ENCODE measurements around the gene DPEP3. TPM values are rescaled to one million over a fixed set of nuclear protein-coding genes. Genes with fewer than 3 reads are reported as not detected.
"Not testable (repeated sequence)": the region's sequence is repeated elsewhere in the genome, so short reads cannot be mapped to it uniquely, and the experiment has no call there.

DPEP3 gene
- polyA plus RNA-seq, 1 donor (not counting 4 experiments of a cell fraction or from before 2014, with no cell fraction given): not detected

DNA sequence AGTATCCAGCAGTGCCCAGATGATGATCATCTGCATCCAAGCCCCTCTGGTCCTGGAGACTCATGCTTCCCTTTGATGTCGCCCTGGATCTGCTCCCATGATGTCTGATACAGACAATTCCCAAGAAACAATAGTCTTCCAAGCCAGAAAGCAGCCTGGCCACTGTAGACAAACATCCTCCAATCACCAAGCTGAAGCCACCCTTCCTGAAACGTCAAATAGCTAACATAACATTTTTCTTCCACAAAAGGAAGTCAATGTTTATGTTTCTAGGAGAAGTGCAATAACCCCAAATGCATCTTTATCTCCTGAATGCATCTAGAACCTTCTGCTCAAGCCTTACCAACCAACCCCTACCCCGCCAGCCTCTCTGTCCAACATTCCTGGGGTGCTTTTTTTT is 20.2 kb upstream of the DPEP3 start:
- no peaks in the 10 kb centered on the region for H3K9me3 ChIP-seq (ENCODE audit: control insufficient read depth, low read depth, low read length)
- no peaks in the 10 kb centered on the region for H3K9me1 ChIP-seq (ENCODE audit: control insufficient read depth, extremely low read depth, insufficient read depth, low read length)
- H4K20me1 ChIP-seq (ENCODE audit: control insufficient read depth, extremely low read depth, insufficient read depth, low read length): no peaks in the 10 kb centered on the region
- FAIRE-seq: no peak
- H3K4me3 ChIP-seq (ENCODE audit: control insufficient read depth in 2 of 3, extremely low read depth in 1 of 3, insufficient read depth in 2 of 3, low read depth in 1 of 3, low read length in 3 of 3): no peak overlapping the region
- TF ChIP-seq CTCF (optimal IDR thresholded peaks at IDR 0.05 in 1 of 3, IDR thresholded peaks at IDR 0.05 in 1 of 3, conservative IDR thresholded peaks at IDR 0.05 in 1 of 3; ENCODE audit: extremely low read depth in 1 of 3, insufficient read depth in 2 of 3, low read length in 3 of 3): no peak
- no peak for TF ChIP-seq EZH2 (IDR thresholded peaks at IDR 0.05; ENCODE audit: low read length)
- no peaks in the 10 kb centered on the region for H3K27me3 ChIP-seq (ENCODE audit: control insufficient read depth, extremely low read depth, insufficient read depth, low read length)
- H3K9ac ChIP-seq (ENCODE audit: control insufficient read depth, extremely low read depth, insufficient read depth, low read length): no peak overlapping the region
- no peak for DNase-seq (ENCODE audit: low read depth, low spot score)
- dilution Hi-C loops (cut with MboI; ENCODE audit: extremely low pct_ligation_motif_present, low sequenced_read_pairs): no loop called here
- no peaks in the 10 kb centered on the region for H3K79me2 ChIP-seq (ENCODE audit: control insufficient read depth, insufficient read depth, low read length)
- no peak overlapping the region for H3K27ac ChIP-seq (ENCODE audit: control insufficient read depth, insufficient read depth, low read length)
- H3K36me3 ChIP-seq (ENCODE audit: control insufficient read depth in 2 of 2, extremely low read depth in 1 of 2, insufficient read depth in 2 of 2, low read length in 2 of 2): no peaks in the 10 kb centered on the region
- peaks cover 9% of the 10 kb centered on the region for H3K4me1 ChIP-seq (ENCODE audit: control insufficient read depth, extremely low read depth, insufficient read depth, low read length)
- no peak overlapping the region for H3K4me2 ChIP-seq (ENCODE audit: control insufficient read depth, extremely low read depth, insufficient read depth, low read depth, low read length)
- no peak overlapping the region for H2AFZ ChIP-seq (ENCODE audit: control insufficient read depth, low read length)

DNA sequence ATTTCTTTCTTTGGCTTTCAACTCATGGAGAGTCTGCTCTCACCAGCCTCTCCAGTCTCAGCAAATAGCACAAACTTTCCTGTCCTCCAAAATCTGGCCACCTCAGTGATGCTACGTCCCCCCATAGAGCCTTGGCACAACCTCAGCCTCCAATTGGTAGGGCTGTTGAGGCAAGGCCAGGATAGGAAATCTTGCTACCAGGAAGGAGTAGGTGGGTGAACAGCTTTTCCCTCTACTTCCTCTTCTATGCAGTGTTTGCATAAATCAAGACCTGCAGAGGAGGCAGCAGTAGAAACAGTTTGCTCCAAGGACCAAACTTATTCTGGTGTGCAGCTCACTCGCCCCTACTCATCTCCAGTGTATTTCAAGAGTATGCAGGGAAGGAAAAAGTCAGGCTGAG is 19.7 kb upstream of the DPEP3 start:
- Histone ChIP-seq H3K9me3 (ENCODE audit: control insufficient read depth, low read depth, low read length) (no peaks in the 10 kb centered on the region), H3K4me1 (ENCODE audit: control insufficient read depth, extremely low read depth, insufficient read depth, low read length) (peaks cover 7% of the 10 kb centered on the region), H3K9ac (ENCODE audit: control insufficient read depth, extremely low read depth, insufficient read depth, low read length) (no peak overlapping the region), H3K27me3 (ENCODE audit: control insufficient read depth, extremely low read depth, insufficient read depth, low read length) (no peaks in the 10 kb centered on the region), H2AFZ (ENCODE audit: control insufficient read depth, low read length) (no peak overlapping the region), H3K4me2 (ENCODE audit: control insufficient read depth, extremely low read depth, insufficient read depth, low read depth, low read length) (no peak overlapping the region), H3K79me2 (ENCODE audit: control insufficient read depth, insufficient read depth, low read length) (no peaks in the 10 kb centered on the region), H3K36me3 (ENCODE audit: control insufficient read depth in 2 of 2, extremely low read depth in 1 of 2, insufficient read depth in 2 of 2, low read length in 2 of 2) (no peaks in the 10 kb centered on the region), H3K9me1 (ENCODE audit: control insufficient read depth, extremely low read depth, insufficient read depth, low read length) (no peaks in the 10 kb centered on the region), H3K27ac (ENCODE audit: control insufficient read depth, insufficient read depth, low read length) (no peak overlapping the region), H4K20me1 (ENCODE audit: control insufficient read depth, extremely low read depth, insufficient read depth, low read length) (no peaks in the 10 kb centered on the region), H3K4me3 (ENCODE audit: control insufficient read depth in 2 of 3, extremely low read depth in 1 of 3, insufficient read depth in 2 of 3, low read depth in 1 of 3, low read length in 3 of 3) (no peak overlapping the region)
- dilution Hi-C loops (cut with MboI; ENCODE audit: extremely low pct_ligation_motif_present, low sequenced_read_pairs): no loop called here
- TF ChIP-seq CTCF (optimal IDR thresholded peaks at IDR 0.05 in 1 of 3, IDR thresholded peaks at IDR 0.05 in 1 of 3, conservative IDR thresholded peaks at IDR 0.05 in 1 of 3; ENCODE audit: extremely low read depth in 1 of 3, insufficient read depth in 2 of 3, low read length in 3 of 3): no peak
- TF ChIP-seq EZH2 (IDR thresholded peaks at IDR 0.05; ENCODE audit: low read length): no peak
- no peak for DNase-seq (ENCODE audit: low read depth, low spot score)
- no peak for FAIRE-seq

GRCh38 chr16:67998779-67999688 is 18.7 kb upstream of the DPEP3 start, which contains the start of gene DPEP2:
Gene DPEP2, minus strand, starts transcription at chr16:67999484. Its CDS starts 6,272 bp downstream, at chr16:67993212.
- H3K9ac ChIP-seq (ENCODE audit: control insufficient read depth, extremely low read depth, insufficient read depth, low read length); H3K27me3 ChIP-seq (ENCODE audit: control insufficient read depth, extremely low read depth, insufficient read depth, low read length); H3K79me2 ChIP-seq (ENCODE audit: control insufficient read depth, insufficient read depth, low read length); FAIRE-seq; H3K36me3 ChIP-seq (ENCODE audit: control insufficient read depth in 2 of 2, extremely low read depth in 1 of 2, insufficient read depth in 2 of 2, low read length in 2 of 2); H4K20me1 ChIP-seq (ENCODE audit: control insufficient read depth, extremely low read depth, insufficient read depth, low read length); H3K4me1 ChIP-seq (ENCODE audit: control insufficient read depth, extremely low read depth, insufficient read depth, low read length); H2AFZ ChIP-seq (ENCODE audit: control insufficient read depth, low read length); H3K9me3 ChIP-seq (ENCODE audit: control insufficient read depth, low read depth, low read length); H3K9me1 ChIP-seq (ENCODE audit: control insufficient read depth, extremely low read depth, insufficient read depth, low read length); H3K4me3 ChIP-seq (ENCODE audit: control insufficient read depth in 2 of 3, extremely low read depth in 1 of 3, insufficient read depth in 2 of 3, low read depth in 1 of 3, low read length in 3 of 3); H3K4me2 ChIP-seq (ENCODE audit: control insufficient read depth, extremely low read depth, insufficient read depth, low read depth, low read length); DNase-seq (ENCODE audit: low read depth, low spot score); H3K27ac ChIP-seq (ENCODE audit: control insufficient read depth, insufficient read depth, low read length); dilution Hi-C loops (cut with MboI; ENCODE audit: extremely low pct_ligation_motif_present, low sequenced_read_pairs): not testable (repeated sequence)

Data from keratinocyte (primary cell).